Measurements from ENCODE around the gene MMP25. TPM values are rescaled to one million over a fixed set of nuclear protein-coding genes. Genes with fewer than 3 reads are reported as not detected.

Gene MMP25
- total and polyA plus RNA-seq, 2 experiments from 2014 or later, result 6.3 TPM; not detected in 1

GRCh38 chr16:3027489-3027795 is 18.9 kb upstream of the MMP25 start:
- Histone ChIP-seq H3K9me3 (ENCODE audit: low read depth) (no peaks in the 10 kb centered on the region), H3K4me2 (no peak overlapping the region), H2AFZ (no peak overlapping the region), H3K27ac (no peak overlapping the region), H3K36me3 (replicated peaks; ENCODE audit: insufficient read depth, low read depth) (no peaks in the 10 kb centered on the region), H4K20me1 (ENCODE audit: insufficient read depth, poor library complexity, severe bottlenecking) (peaks cover 5% of the 10 kb centered on the region), H3K27me3 (no peaks in the 10 kb centered on the region), H3K9me2 (replicated peaks; ENCODE audit: insufficient read depth) (no peaks in the 10 kb centered on the region), H3K79me2 (peaks cover 15% of the 10 kb centered on the region), H3K4me1 (ENCODE audit: insufficient read depth) (peaks cover 20% of the 10 kb centered on the region), H3K4me3 (no peak overlapping the region)
- 93% methylated on average over 8 of the region's 8 CpGs for whole genome bisulfite sequencing (ENCODE audit: low lambda C conversion rate, missing lambda C conversion rate)
- no peak for DNase-seq (ENCODE audit: low spot score)
- TF ChIP-seq, protein P1, sequence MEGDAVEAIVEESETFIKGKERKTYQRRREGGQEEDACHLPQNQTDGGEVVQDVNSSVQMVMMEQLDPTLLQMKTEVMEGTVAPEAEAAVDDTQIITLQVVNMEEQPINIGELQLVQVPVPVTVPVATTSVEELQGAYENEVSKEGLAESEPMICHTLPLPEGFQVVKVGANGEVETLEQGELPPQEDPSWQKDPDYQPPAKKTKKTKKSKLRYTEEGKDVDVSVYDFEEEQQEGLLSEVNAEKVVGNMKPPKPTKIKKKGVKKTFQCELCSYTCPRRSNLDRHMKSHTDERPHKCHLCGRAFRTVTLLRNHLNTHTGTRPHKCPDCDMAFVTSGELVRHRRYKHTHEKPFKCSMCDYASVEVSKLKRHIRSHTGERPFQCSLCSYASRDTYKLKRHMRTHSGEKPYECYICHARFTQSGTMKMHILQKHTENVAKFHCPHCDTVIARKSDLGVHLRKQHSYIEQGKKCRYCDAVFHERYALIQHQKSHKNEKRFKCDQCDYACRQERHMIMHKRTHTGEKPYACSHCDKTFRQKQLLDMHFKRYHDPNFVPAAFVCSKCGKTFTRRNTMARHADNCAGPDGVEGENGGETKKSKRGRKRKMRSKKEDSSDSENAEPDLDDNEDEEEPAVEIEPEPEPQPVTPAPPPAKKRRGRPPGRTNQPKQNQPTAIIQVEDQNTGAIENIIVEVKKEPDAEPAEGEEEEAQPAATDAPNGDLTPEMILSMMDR (IDR thresholded peaks at IDR 0.05; ENCODE audit: poor library complexity), result no peak
- TF ChIP-seq EZH2phosphoT487 (IDR thresholded peaks at IDR 0.05; ENCODE audit: low read depth, severe bottlenecking, unreplicated experiment), result no peak
- TF ChIP-seq EZH2 (IDR thresholded peaks at IDR 0.05; ENCODE audit: borderline replicate concordance), result no peak

- Histone ChIP-seq H3K4me3 (no peak overlapping the region), H3K9me2 (replicated peaks; ENCODE audit: insufficient read depth) (no peaks in the 10 kb centered on the region), H3K4me2 (peak overlapping the region; percentile 73), H3K27me3 (no peaks in the 10 kb centered on the region), H3K9me3 (ENCODE audit: low read depth) (no peaks in the 10 kb centered on the region), H4K20me1 (ENCODE audit: insufficient read depth, poor library complexity, severe bottlenecking) (peaks cover 5% of the 10 kb centered on the region), H3K79me2 (peaks cover 12% of the 10 kb centered on the region), H3K27ac (peak overlapping the region; percentile 70), H2AFZ (no peak overlapping the region), H3K36me3 (replicated peaks; ENCODE audit: insufficient read depth, low read depth) (no peaks in the 10 kb centered on the region), H3K4me1 (ENCODE audit: insufficient read depth) (peaks cover 12% of the 10 kb centered on the region)
- WGBS (ENCODE audit: low lambda C conversion rate, missing lambda C conversion rate), result 10% methylated on average over 41 of the region's 58 CpGs
- peak; percentile 95 for DNase-seq (ENCODE audit: low spot score)
- TF ChIP-seq, protein P1 (IDR thresholded peaks at IDR 0.05; ENCODE audit: poor library complexity), result peak; percentile 94
- no peak for TF ChIP-seq EZH2phosphoT487 (IDR thresholded peaks at IDR 0.05; ENCODE audit: low read depth, severe bottlenecking, unreplicated experiment)
Observed at GRCh38 chr16:3027983-3028715, 18.2 kb upstream of the MMP25 start.

GRCh38 chr16:3028716-3029319 is 17.5 kb upstream of the MMP25 start:
- Histone ChIP-seq H4K20me1 (ENCODE audit: insufficient read depth, poor library complexity, severe bottlenecking) (peaks cover 5% of the 10 kb centered on the region), H3K4me2 (no peak overlapping the region), H3K27ac (no peak overlapping the region), H3K27me3 (no peaks in the 10 kb centered on the region), H3K9me2 (replicated peaks; ENCODE audit: insufficient read depth) (no peaks in the 10 kb centered on the region), H2AFZ (no peak overlapping the region), H3K9me3 (ENCODE audit: low read depth) (no peaks in the 10 kb centered on the region), H3K79me2 (peaks cover 12% of the 10 kb centered on the region), H3K4me3 (no peak overlapping the region), H3K4me1 (ENCODE audit: insufficient read depth) (peaks cover 8% of the 10 kb centered on the region), H3K36me3 (replicated peaks; ENCODE audit: insufficient read depth, low read depth) (no peaks in the 10 kb centered on the region)
- no peak for DNase-seq (ENCODE audit: low spot score)
- TF ChIP-seq EZH2 (IDR thresholded peaks at IDR 0.05; ENCODE audit: borderline replicate concordance) (no peak), EZH2phosphoT487 (IDR thresholded peaks at IDR 0.05; ENCODE audit: low read depth, severe bottlenecking, unreplicated experiment) (no peak)
- TF ChIP-seq, protein P1 (IDR thresholded peaks at IDR 0.05; ENCODE audit: poor library complexity), result no peak
- whole genome bisulfite sequencing (ENCODE audit: low lambda C conversion rate, missing lambda C conversion rate), result 94% methylated on average over 13 of the region's 15 CpGs

Measured in hepatocyte (in vitro differentiated cells).